K562 (cell line): ENCODE results near the gene GALNS. TPM values are rescaled to one million over a fixed set of nuclear protein-coding genes. Genes with fewer than 3 reads are reported as not detected.

Experiments
- AFF4 ChIP-seq: sonication (generic); formaldehyde crosslinking; IDR thresholded peaks from 2 replicates; pipeline ENCODE4 v1.8.0; 2023; ENCODE audit warnings: mild to moderate bottlenecking, missing genetic modification reagents
- ARID4B ChIP-seq: sonication (generic); formaldehyde crosslinking; IDR thresholded peaks from 2 replicates; pipeline ENCODE4 v1.8.0; 2022; ENCODE audit warnings: mild to moderate bottlenecking, missing genetic modification reagents
- CBX8 ChIP-seq: fragments of 200-600 bp; sonication (generic); IDR thresholded peaks from 2 replicates; pipeline ENCODE4 v1.6.1; 2012; ENCODE audit warnings: borderline replicate concordance, mixed run types, low read depth, mild to moderate bottlenecking, moderate library complexity, mixed read lengths, low read length, control low read depth, inconsistent platforms; ENCODE audit not compliant: poor library complexity, severe bottlenecking; ENCODE audit errors: extremely low read depth
- CREB5 ChIP-seq: fragments of 250-450 bp; sonication (Bioruptor Pico); IDR thresholded peaks from 2 replicates; pipeline ENCODE4 v1.5.0; 2020; ENCODE audit warnings: mild to moderate bottlenecking
- ETV1 ChIP-seq: fragments of 450-650 bp; conservative IDR thresholded peaks from 2 replicates; pipeline ENCODE4 v1.6.1; 2016; ENCODE audit warnings: missing genetic modification characterization, control low read depth, low read depth, missing compliant biosample characterization
- GABPB2 ChIP-seq: fragments of 250-450 bp; sonication (Bioruptor Pico); conservative IDR thresholded peaks from 2 replicates; pipeline ENCODE4 v1.5.1; 2021; ENCODE audit warnings: mild to moderate bottlenecking
- HINFP ChIP-seq: fragments of 450-650 bp; conservative IDR thresholded peaks from 2 replicates; pipeline ENCODE4 v1.6.1; 2016; ENCODE audit warnings: missing genetic modification characterization, low read depth, mild to moderate bottlenecking, control low read depth, missing compliant biosample characterization
- HSF4 ChIP-seq: fragments of 250-450 bp; sonication (Bioruptor Pico); IDR thresholded peaks from 2 replicates; pipeline ENCODE4 v2.1.2; 2022; ENCODE audit warnings: mild to moderate bottlenecking, moderate library complexity, borderline replicate concordance
- PURB ChIP-seq: sonication (generic); formaldehyde crosslinking; IDR thresholded peaks from 2 replicates; pipeline ENCODE4 v1.9.0; 2021; ENCODE audit warnings: low read depth, mild to moderate bottlenecking, missing genetic modification reagents
- RB1 ChIP-seq: fragments of 450-650 bp; IDR thresholded peaks from 2 replicates; pipeline ENCODE4 v1.6.1; 2017; ENCODE audit warnings: low read depth, mild to moderate bottlenecking
- XRCC5 ChIP-seq: fragments of 200-400 bp; formaldehyde crosslinking; IDR thresholded peaks from 2 replicates; pipeline ENCODE4 v1.6.1; 2017; ENCODE audit warnings: low read depth, mild to moderate bottlenecking, low read length
- polyA plus RNA-seq, 8 experiments: library from polyadenylated mRNA; depleted of rRNA in 4 of 8; stranded (reverse) in 5 of 8; unstranded in 3 of 8; fragments of >200 nt; fragmentation: Nextera tagmentation in 2 of 8; fragmentation: Illumina TruSeq in 1 of 8; extraction: Ambion mirVana in 2 of 8; extraction: Trizol in 1 of 8; gene quantifications; 2 replicates each; pipeline versions ENCODE4 v1.2.1 to v1.2.3, GENCODE V29; 2011 to 2014; ENCODE audit warnings: inconsistent platforms in 1 of 8, missing spikeins in 1 of 8
- total RNA-seq, 7 experiments: library from RNA; depleted of rRNA in 6 of 7; stranded (reverse); fragments of >200 nt in 6 of 7; fragmentation: Illumina TruSeq in 2 of 7; extraction: Trizol in 2 of 7; gene quantifications; 2 replicates each; pipeline versions ENCODE4 v1.2.1 to v1.2.3, GENCODE V29; 2011 to 2021; ENCODE audit warnings: low replicate concordance in 1 of 7

Gene GALNS
- total and polyA plus RNA-seq, 9 of the 15 experiments (the other 6 are each of a cell fraction or from before 2014, with no cell fraction given): 0.38 to 13.2 (median 4.3) TPM

- peak; percentile 29; the same call in 1 of the 2 replicates for TF ChIP-seq CREB5 (CRISPR knock-in tag)
- TF ChIP-seq CBX8: no peak
- TF ChIP-seq RB1: no peak
- TF ChIP-seq GABPB2 (CRISPR knock-in tag): no peak
- TF ChIP-seq ETV1: peak; percentile 71; the same call in 1 of the 2 replicates
- no peak; the same call in 1 of the 2 replicates for TF ChIP-seq HSF4 (CRISPR knock-in tag)
- TF ChIP-seq AFF4 (CRISPR knock-in tag): no peak
- peak; percentile 88 for TF ChIP-seq ARID4B
- no peak for TF ChIP-seq PURB
- TF ChIP-seq XRCC5: no peak
- no peak for TF ChIP-seq HINFP (tag)
Measured at GRCh38 chr16:88770461-88771293, 86.1 kb downstream of the GALNS start (continued).
